DMS79 treated with DMSO at 0.1 percent for 48 hours (cell line): ENCODE results near the gene HSBP1L1.
A peak's percentile ranks its signal among the peaks of the same experiment; 100 is the strongest.

Experiments
- DNase-seq: peaks from one replicate; lab custom pipeline; 2025; lab: John Stamatoyannopoulos, UW

HSBP1L1 gene

GRCh38 chr18:79964330-79965118 lies at the start of gene HSBP1L1:
HSBP1L1 (plus strand) TSS chr18:79964643; CDS start chr18:79964736, 93 bp downstream.
- DNase-seq, result peak; percentile 56

- DNase-seq, result no peak
Observed at GRCh38 chr18:79915161-79916127, 49.0 kb upstream of the HSBP1L1 start.

GRCh38 chr18:79916128-79916494 lies 48.3 kb upstream of the HSBP1L1 start:
- DNase-seq, result no peak

- DNase-seq, result no peak
Observed at GRCh38 chr18:79916546-79917168, 47.8 kb upstream of the HSBP1L1 start.

GRCh38 chr18:79917169-79917852 lies 47.1 kb upstream of the HSBP1L1 start:
- DNase-seq, result no peak

GRCh38 chr18:79917853-79918614 lies 46.4 kb upstream of the HSBP1L1 start:
- DNase-seq, result no peak

- no peak for DNase-seq
Observed at GRCh38 chr18:79918615-79919011, 45.8 kb upstream of the HSBP1L1 start.

- DNase-seq, result no peak
Observed at GRCh38 chr18:79919089-79919488, 45.4 kb upstream of the HSBP1L1 start.

GRCh38 chr18:79921984-79922965 lies 42.2 kb upstream of the HSBP1L1 start:
- no peak for DNase-seq

- DNase-seq, result no peak
Observed at GRCh38 chr18:79922971-79923411, 41.5 kb upstream of the HSBP1L1 start.

- DNase-seq, result no peak
Observed at GRCh38 chr18:79923896-79924585, 40.4 kb upstream of the HSBP1L1 start.

- peak; percentile 91 for DNase-seq
Observed at GRCh38 chr18:79924814-79925731, 39.4 kb upstream of the HSBP1L1 start.

- no peak for DNase-seq
Observed at GRCh38 chr18:79926306-79926705, 38.1 kb upstream of the HSBP1L1 start.

GRCh38 chr18:79926715-79927606 lies 37.5 kb upstream of the HSBP1L1 start:
- DNase-seq, result peak; percentile 45

GRCh38 chr18:79927607-79928562 lies 36.6 kb upstream of the HSBP1L1 start:
- DNase-seq, result no peak

GRCh38 chr18:79928563-79928960 lies 35.9 kb upstream of the HSBP1L1 start:
- no peak for DNase-seq
